ENCODE data around the gene SH3BGRL3.
"Not testable (repeated sequence)": the region's sequence is repeated elsewhere in the genome, so short reads cannot be mapped to it uniquely, and the experiment has no call there.

DNA sequence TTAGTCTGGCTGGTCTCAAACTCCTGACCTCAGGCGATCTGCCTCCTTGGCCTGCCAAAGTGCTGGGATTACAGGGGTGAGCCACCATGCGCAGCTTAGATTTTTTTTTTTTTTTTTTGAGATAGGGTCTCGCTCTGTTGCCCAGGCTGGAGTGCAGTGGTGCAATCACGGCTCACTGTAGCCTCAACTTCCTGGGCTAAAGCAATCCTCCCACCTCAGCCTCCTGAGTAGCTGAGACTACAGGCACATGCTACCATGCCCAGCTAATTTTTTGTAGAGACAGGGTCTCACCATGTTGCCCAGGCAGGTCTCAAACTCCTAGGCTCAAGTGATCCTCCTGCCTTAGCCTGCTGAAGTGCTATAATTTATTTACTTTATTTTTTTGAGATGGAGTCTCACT, 49.5 kb downstream of the SH3BGRL3 start:
- TF ChIP-seq, protein P1, sequence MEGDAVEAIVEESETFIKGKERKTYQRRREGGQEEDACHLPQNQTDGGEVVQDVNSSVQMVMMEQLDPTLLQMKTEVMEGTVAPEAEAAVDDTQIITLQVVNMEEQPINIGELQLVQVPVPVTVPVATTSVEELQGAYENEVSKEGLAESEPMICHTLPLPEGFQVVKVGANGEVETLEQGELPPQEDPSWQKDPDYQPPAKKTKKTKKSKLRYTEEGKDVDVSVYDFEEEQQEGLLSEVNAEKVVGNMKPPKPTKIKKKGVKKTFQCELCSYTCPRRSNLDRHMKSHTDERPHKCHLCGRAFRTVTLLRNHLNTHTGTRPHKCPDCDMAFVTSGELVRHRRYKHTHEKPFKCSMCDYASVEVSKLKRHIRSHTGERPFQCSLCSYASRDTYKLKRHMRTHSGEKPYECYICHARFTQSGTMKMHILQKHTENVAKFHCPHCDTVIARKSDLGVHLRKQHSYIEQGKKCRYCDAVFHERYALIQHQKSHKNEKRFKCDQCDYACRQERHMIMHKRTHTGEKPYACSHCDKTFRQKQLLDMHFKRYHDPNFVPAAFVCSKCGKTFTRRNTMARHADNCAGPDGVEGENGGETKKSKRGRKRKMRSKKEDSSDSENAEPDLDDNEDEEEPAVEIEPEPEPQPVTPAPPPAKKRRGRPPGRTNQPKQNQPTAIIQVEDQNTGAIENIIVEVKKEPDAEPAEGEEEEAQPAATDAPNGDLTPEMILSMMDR (IDR thresholded peaks at IDR 0.05; ENCODE audit: poor library complexity, severe bottlenecking) = not testable (repeated sequence)
- not testable (repeated sequence) for TF ChIP-seq EP300 (conservative IDR thresholded peaks at IDR 0.05; ENCODE audit: poor library complexity, severe bottlenecking); TAF1 (IDR thresholded peaks at IDR 0.05; ENCODE audit: low read depth); RAD21 (conservative IDR thresholded peaks at IDR 0.05); SMC3 (conservative IDR thresholded peaks at IDR 0.05; ENCODE audit: poor library complexity)
- TF ChIP-seq, protein P2, sequence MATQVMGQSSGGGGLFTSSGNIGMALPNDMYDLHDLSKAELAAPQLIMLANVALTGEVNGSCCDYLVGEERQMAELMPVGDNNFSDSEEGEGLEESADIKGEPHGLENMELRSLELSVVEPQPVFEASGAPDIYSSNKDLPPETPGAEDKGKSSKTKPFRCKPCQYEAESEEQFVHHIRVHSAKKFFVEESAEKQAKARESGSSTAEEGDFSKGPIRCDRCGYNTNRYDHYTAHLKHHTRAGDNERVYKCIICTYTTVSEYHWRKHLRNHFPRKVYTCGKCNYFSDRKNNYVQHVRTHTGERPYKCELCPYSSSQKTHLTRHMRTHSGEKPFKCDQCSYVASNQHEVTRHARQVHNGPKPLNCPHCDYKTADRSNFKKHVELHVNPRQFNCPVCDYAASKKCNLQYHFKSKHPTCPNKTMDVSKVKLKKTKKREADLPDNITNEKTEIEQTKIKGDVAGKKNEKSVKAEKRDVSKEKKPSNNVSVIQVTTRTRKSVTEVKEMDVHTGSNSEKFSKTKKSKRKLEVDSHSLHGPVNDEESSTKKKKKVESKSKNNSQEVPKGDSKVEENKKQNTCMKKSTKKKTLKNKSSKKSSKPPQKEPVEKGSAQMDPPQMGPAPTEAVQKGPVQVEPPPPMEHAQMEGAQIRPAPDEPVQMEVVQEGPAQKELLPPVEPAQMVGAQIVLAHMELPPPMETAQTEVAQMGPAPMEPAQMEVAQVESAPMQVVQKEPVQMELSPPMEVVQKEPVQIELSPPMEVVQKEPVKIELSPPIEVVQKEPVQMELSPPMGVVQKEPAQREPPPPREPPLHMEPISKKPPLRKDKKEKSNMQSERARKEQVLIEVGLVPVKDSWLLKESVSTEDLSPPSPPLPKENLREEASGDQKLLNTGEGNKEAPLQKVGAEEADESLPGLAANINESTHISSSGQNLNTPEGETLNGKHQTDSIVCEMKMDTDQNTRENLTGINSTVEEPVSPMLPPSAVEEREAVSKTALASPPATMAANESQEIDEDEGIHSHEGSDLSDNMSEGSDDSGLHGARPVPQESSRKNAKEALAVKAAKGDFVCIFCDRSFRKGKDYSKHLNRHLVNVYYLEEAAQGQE (IDR thresholded peaks at IDR 0.05; ENCODE audit: borderline replicate concordance) = not testable (repeated sequence)
